Measurements from ENCODE around the gene HS3ST4. TPM values are rescaled to one million over a fixed set of nuclear protein-coding genes. Genes with fewer than 3 reads are reported as not detected.

Gene HS3ST4
- total RNA-seq, 1 donor from 2014 or later, result 1.1 TPM

DNA sequence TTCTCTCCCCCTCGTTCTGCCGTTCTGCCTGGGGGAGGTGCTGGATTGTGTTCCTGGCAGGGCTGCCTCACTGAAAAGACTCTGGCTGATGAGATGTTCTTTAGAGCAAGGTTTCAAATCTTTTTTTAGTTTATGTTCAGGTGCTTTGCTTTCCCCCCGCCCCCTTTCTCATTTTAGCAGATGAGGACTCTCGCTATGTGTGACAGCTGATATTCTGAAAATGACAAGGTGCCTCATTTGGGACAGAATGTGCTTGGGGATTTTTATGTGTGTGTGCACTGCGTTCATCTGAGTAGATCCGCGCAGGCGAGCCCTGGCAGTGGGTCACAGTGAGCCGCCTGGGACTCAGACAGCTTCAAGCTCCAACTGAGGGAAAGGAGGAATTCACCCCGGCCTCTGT, 205.9 kb downstream of the HS3ST4 start:
- H3K4me3 Mint-ChIP-seq (ENCODE audit: unreplicated experiment), result no peak overlapping the region
- H3K4me1 Mint-ChIP-seq (ENCODE audit: low read depth, unreplicated experiment), result no peaks in the 10 kb centered on the region
- no peak overlapping the region for H3K27ac Mint-ChIP-seq (ENCODE audit: unreplicated experiment)
- DNase-seq, result no peak
- TF ChIP-seq, protein P1, sequence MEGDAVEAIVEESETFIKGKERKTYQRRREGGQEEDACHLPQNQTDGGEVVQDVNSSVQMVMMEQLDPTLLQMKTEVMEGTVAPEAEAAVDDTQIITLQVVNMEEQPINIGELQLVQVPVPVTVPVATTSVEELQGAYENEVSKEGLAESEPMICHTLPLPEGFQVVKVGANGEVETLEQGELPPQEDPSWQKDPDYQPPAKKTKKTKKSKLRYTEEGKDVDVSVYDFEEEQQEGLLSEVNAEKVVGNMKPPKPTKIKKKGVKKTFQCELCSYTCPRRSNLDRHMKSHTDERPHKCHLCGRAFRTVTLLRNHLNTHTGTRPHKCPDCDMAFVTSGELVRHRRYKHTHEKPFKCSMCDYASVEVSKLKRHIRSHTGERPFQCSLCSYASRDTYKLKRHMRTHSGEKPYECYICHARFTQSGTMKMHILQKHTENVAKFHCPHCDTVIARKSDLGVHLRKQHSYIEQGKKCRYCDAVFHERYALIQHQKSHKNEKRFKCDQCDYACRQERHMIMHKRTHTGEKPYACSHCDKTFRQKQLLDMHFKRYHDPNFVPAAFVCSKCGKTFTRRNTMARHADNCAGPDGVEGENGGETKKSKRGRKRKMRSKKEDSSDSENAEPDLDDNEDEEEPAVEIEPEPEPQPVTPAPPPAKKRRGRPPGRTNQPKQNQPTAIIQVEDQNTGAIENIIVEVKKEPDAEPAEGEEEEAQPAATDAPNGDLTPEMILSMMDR (IDR thresholded peaks at IDR 0.05; ENCODE audit: partially characterized antibody, unreplicated experiment), result no peak
- H3K9me3 Mint-ChIP-seq (ENCODE audit: unreplicated experiment), result peaks cover 9% of the 10 kb centered on the region
- no peaks in the 10 kb centered on the region for H3K36me3 Mint-ChIP-seq (ENCODE audit: unreplicated experiment)
- H3K27me3 Mint-ChIP-seq (ENCODE audit: unreplicated experiment), result peaks cover 2% of the 10 kb centered on the region

DNA sequence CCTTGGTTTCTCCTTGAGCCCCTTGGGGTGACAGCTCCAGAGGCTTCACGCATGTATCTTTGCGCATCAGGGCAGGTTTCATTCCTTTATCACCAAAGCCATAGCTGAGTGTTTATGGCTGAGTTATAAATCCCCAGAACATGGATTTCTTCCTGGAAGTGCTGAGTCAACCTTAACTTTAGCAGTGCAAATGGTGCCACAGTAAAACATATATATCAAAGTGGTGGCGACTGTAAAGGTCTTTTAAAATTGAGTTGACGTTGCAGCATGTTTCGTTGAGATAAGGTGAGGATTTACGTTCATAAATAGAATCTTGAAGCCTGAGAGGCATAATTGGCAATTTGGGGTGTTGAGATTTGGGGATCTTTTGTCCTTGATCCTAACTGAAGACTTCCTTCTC, 214.1 kb downstream of the HS3ST4 start:
- TF ChIP-seq, protein P1 (IDR thresholded peaks at IDR 0.05; ENCODE audit: partially characterized antibody, unreplicated experiment), result no peak
- H3K27me3 Mint-ChIP-seq (ENCODE audit: unreplicated experiment), result peaks cover 2% of the 10 kb centered on the region
- DNase-seq, result no peak
- H3K4me3 Mint-ChIP-seq (ENCODE audit: unreplicated experiment), result no peak overlapping the region
- peaks cover 3% of the 10 kb centered on the region for H3K9me3 Mint-ChIP-seq (ENCODE audit: unreplicated experiment)
- H3K27ac Mint-ChIP-seq (ENCODE audit: unreplicated experiment), result no peak overlapping the region
- no peaks in the 10 kb centered on the region for H3K36me3 Mint-ChIP-seq (ENCODE audit: unreplicated experiment)
- H3K4me1 Mint-ChIP-seq (ENCODE audit: low read depth, unreplicated experiment), result peaks cover 4% of the 10 kb centered on the region

GRCh38 chr16:25910971-25911370, 219.2 kb downstream of the HS3ST4 start:
- no peak overlapping the region for H3K27ac Mint-ChIP-seq (ENCODE audit: unreplicated experiment)
- peaks cover 3% of the 10 kb centered on the region for H3K9me3 Mint-ChIP-seq (ENCODE audit: unreplicated experiment)

GRCh38 chr16:25912321-25912720, 220.6 kb downstream of the HS3ST4 start:
- no peak for DNase-seq
- Mint-ChIP-seq H3K27me3 (ENCODE audit: unreplicated experiment) (no peaks in the 10 kb centered on the region), H3K4me3 (ENCODE audit: unreplicated experiment) (no peak overlapping the region), H3K4me1 (ENCODE audit: low read depth, unreplicated experiment) (peaks cover 4% of the 10 kb centered on the region), H3K9me3 (ENCODE audit: unreplicated experiment) (peaks cover 4% of the 10 kb centered on the region), H3K36me3 (ENCODE audit: unreplicated experiment) (no peaks in the 10 kb centered on the region), H3K27ac (ENCODE audit: unreplicated experiment) (no peak overlapping the region)
- TF ChIP-seq, protein P1 (IDR thresholded peaks at IDR 0.05; ENCODE audit: partially characterized antibody, unreplicated experiment), result no peak

More at GRCh38 chr16:25910971-25911370, 219.2 kb downstream of the HS3ST4 start:
- peaks cover 4% of the 10 kb centered on the region for H3K4me1 Mint-ChIP-seq (ENCODE audit: low read depth, unreplicated experiment)
- no peaks in the 10 kb centered on the region for H3K27me3 Mint-ChIP-seq (ENCODE audit: unreplicated experiment)
- no peak overlapping the region for H3K4me3 Mint-ChIP-seq (ENCODE audit: unreplicated experiment)
- no peak for DNase-seq
- TF ChIP-seq, protein P1 (IDR thresholded peaks at IDR 0.05; ENCODE audit: partially characterized antibody, unreplicated experiment), result no peak
- H3K36me3 Mint-ChIP-seq (ENCODE audit: unreplicated experiment), result no peaks in the 10 kb centered on the region

- no peak for DNase-seq
- no peak overlapping the region for H3K27ac Mint-ChIP-seq (ENCODE audit: unreplicated experiment)
- H3K9me3 Mint-ChIP-seq (ENCODE audit: unreplicated experiment), result peaks cover 2% of the 10 kb centered on the region
- no peaks in the 10 kb centered on the region for H3K4me1 Mint-ChIP-seq (ENCODE audit: low read depth, unreplicated experiment)
- H3K27me3 Mint-ChIP-seq (ENCODE audit: unreplicated experiment), result no peaks in the 10 kb centered on the region
- TF ChIP-seq, protein P1 (IDR thresholded peaks at IDR 0.05; ENCODE audit: partially characterized antibody, unreplicated experiment), result no peak
- H3K4me3 Mint-ChIP-seq (ENCODE audit: unreplicated experiment), result no peak overlapping the region
- no peaks in the 10 kb centered on the region for H3K36me3 Mint-ChIP-seq (ENCODE audit: unreplicated experiment)
These were observed 222.7 kb downstream of the HS3ST4 start for GRCh38 chr16:25914357-25914962.

Data from glutamatergic neuron (in vitro differentiated cells).